HepG2 (cell line): ENCODE measurements around the gene RORC. TPM values are rescaled to one million over a fixed set of nuclear protein-coding genes. Genes with fewer than 3 reads are reported as not detected.

Experiments used
- ATAC-seq: fragments of 200-7000 bp; cut with Tn5 transposase; 3 replicates; pipeline ENCODE4 v1.9.1; 2020; ENCODE audit warnings: mild to moderate bottlenecking, moderate library complexity
- BruUV-seq: library from RNA; stranded (reverse); fragments of 400-500 nt; replicated peaks from 2 replicates; lab custom pipeline; 2021; lab: Mats Ljungman, UMichigan
- CTCF ChIA-PET: fragments of 300-600 bp; formaldehyde crosslinking; extraction: SDS; loops from one replicate; lab custom pipeline; 2021; ENCODE audit warnings: low total read pairs, inconsistent platforms, low intra/inter-chr PET ratio; lab: Yijun Ruan, JAX
- POLR2A ChIA-PET: fragments of 350-600 bp; sonication (Branson Sonifier 250); formaldehyde crosslinking; loops from one replicate; lab custom pipeline; 2020; ENCODE audit warnings: antibody characterized with exemption, inconsistent platforms; lab: Yijun Ruan, JAX
- DNase-seq: peaks from one replicate; pipeline ENCODE4 v3.0.0-alpha.2; 2015; ENCODE audit warnings: low spot score
- FAIRE-seq: peaks from 3 replicates; lab custom pipeline; 2011; peaks lifted over from hg19 to GRCh38; lab: Jason Lieb, UNC
- H2AFZ ChIP-seq: one replicate; pipeline ENCODE4 v1.6.1; 2011; ENCODE audit warnings: low read length, inconsistent platforms
- H3K27ac ChIP-seq: fragments of 300-600 bp; 3 replicates; pipeline ENCODE4 v1.8.0; 2011; ENCODE audit warnings: mixed run types, mild to moderate bottlenecking, mixed read lengths, low read length, inconsistent platforms; ENCODE audit not compliant: insufficient read depth; ENCODE audit errors: extremely low read length
- H3K27me3 ChIP-seq, 2 experiments: fragments of 200-600 bp in 1 of 2; 2 replicates in 1 of 2; 3 replicates in 1 of 2; pipeline versions ENCODE4 v1.6.0 to v1.8.0; 2011; ENCODE audit warnings: low read length in 2 of 2, mild to moderate bottlenecking in 2 of 2, moderate library complexity in 2 of 2, inconsistent platforms in 1 of 2; ENCODE audit not compliant: insufficient read depth in 2 of 2, control insufficient read depth in 1 of 2
- H3K36me3 ChIP-seq, 2 experiments: fragments of 200-600 bp in 1 of 2; replicated peaks in 1 of 2; 2 replicates in 1 of 2; 3 replicates in 1 of 2; pipeline versions ENCODE4 v1.5.1 to v1.8.0; 2011; ENCODE audit warnings: low read length in 2 of 2, inconsistent platforms in 1 of 2; ENCODE audit not compliant: insufficient read depth in 2 of 2, control insufficient read depth in 1 of 2
- H3K4me1 ChIP-seq: 2 replicates; pipeline ENCODE4 v1.5.1; 2012; ENCODE audit warnings: low read length, inconsistent platforms; ENCODE audit not compliant: insufficient read depth
- H3K4me2 ChIP-seq: 2 replicates; pipeline ENCODE4 v1.6.0; 2011; ENCODE audit warnings: low read depth, low read length, inconsistent platforms
- H3K4me3 ChIP-seq, 3 experiments: fragments of 200-600 bp in 1 of 3; sonication (generic), shearing (Covaris generic) in 1 of 3; replicated peaks in 1 of 3; 2 replicates each; pipeline ENCODE4 v1.5.1; 2011 to 2016; ENCODE audit warnings: low read length in 3 of 3, inconsistent platforms in 2 of 3, low read depth in 2 of 3, mild to moderate bottlenecking in 2 of 3, control low read depth in 1 of 3, mixed read lengths in 1 of 3; ENCODE audit not compliant: insufficient read depth in 1 of 3
- H3K79me2 ChIP-seq: one replicate; pipeline ENCODE4 v1.6.1; 2011; ENCODE audit warnings: low read length, inconsistent platforms; ENCODE audit not compliant: insufficient read depth
- H3K9ac ChIP-seq: 2 replicates; pipeline ENCODE4 v1.6.0; 2011; ENCODE audit warnings: mild to moderate bottlenecking, low read depth, low read length, inconsistent platforms; ENCODE audit not compliant: insufficient read depth
- H3K9me3 ChIP-seq: 2 replicates; pipeline ENCODE4 v1.5.1; 2012; ENCODE audit warnings: mild to moderate bottlenecking, low read length
- H4K20me1 ChIP-seq: 2 replicates; pipeline ENCODE4 v1.6.0; 2011; ENCODE audit warnings: inconsistent platforms, mild to moderate bottlenecking, low read length, moderate library complexity; ENCODE audit not compliant: insufficient read depth
- BRD4 ChIP-seq: sonication (generic); formaldehyde crosslinking; IDR thresholded peaks from 2 replicates; pipeline ENCODE4 v1.4.0; 2020; ENCODE audit warnings: missing genetic modification reagents
- HES4 ChIP-seq: sonication (generic); formaldehyde crosslinking; IDR thresholded peaks from 2 replicates; pipeline ENCODE4 v1.9.0; 2021; ENCODE audit warnings: mild to moderate bottlenecking, missing genetic modification reagents, borderline replicate concordance
- HNF4A ChIP-seq: sonication (generic); formaldehyde crosslinking; IDR thresholded peaks from 2 replicates; pipeline ENCODE4 v1.4.0; 2020; ENCODE audit warnings: missing genetic modification reagents
- MATR3 ChIP-seq: sonication (generic); formaldehyde crosslinking; IDR thresholded peaks from 2 replicates; pipeline ENCODE4 v1.4.0; 2020; ENCODE audit warnings: missing genetic modification reagents
- NR2F6 ChIP-seq, 2 experiments: IDR thresholded peaks; 2 replicates each; pipeline ENCODE4 v1.6.1; 2016; ENCODE audit warnings: antibody characterized with exemption in 1 of 2, mild to moderate bottlenecking in 1 of 2
- RAD21 ChIP-seq: fragments of 450-650 bp; formaldehyde crosslinking; IDR thresholded peaks from 2 replicates; pipeline ENCODE4 v1.5.0; 2020; ENCODE audit warnings: mild to moderate bottlenecking
- REPIN1 ChIP-seq: sonication (generic); formaldehyde crosslinking; IDR thresholded peaks from 2 replicates; pipeline ENCODE4 v1.8.0; 2022; ENCODE audit warnings: missing genetic modification reagents, low read depth, mild to moderate bottlenecking, borderline replicate concordance
- SNRNP70 ChIP-seq: fragments of 200-400 bp; formaldehyde crosslinking; IDR thresholded peaks from 2 replicates; pipeline ENCODE4 v1.6.1; 2017; ENCODE audit warnings: mild to moderate bottlenecking, low read depth, low read length, moderate library complexity
- STAG1 ChIP-seq: sonication (generic); formaldehyde crosslinking; IDR thresholded peaks from 2 replicates; pipeline ENCODE4 v1.4.0; 2020; ENCODE audit warnings: missing genetic modification reagents
- TOPORS ChIP-seq: sonication (generic); formaldehyde crosslinking; IDR thresholded peaks from 2 replicates; pipeline ENCODE4 v1.8.0; 2023; ENCODE audit warnings: mild to moderate bottlenecking, missing genetic modification reagents
- ZNF510 ChIP-seq: sonication (generic); formaldehyde crosslinking; IDR thresholded peaks from 2 replicates; pipeline ENCODE4 v1.4.0; 2020; ENCODE audit warnings: low read depth, mild to moderate bottlenecking, missing genetic modification reagents
- WGBS: methylation state at CpG from one replicate; pipeline ENCODE4 v1.1.6; 2017; ENCODE audit warnings: low lambda C conversion rate; 5-methylcytosine and 5-hydroxymethylcytosine counted together
- in situ Hi-C: cut with HindIII; loops from 2 replicates; pipeline ENCODE4 v1.10.0; 2017; ENCODE audit warnings: low pct_unique_long_range_greater_than_20kb; ENCODE audit not compliant: extremely low pct_ligation_motif_present
- intact Hi-C: fragments of 100-400 bp; cut with micrococcal nuclease; formaldehyde crosslinking; loops from one replicate; pipeline ENCODE4 v1.10.0; 2022; ENCODE audit not compliant: unreplicated experiment
- polyA plus RNA-seq, 8 experiments: library from polyadenylated mRNA; depleted of rRNA in 3 of 8; stranded (reverse) in 7 of 8; unstranded in 1 of 8; fragments of >200 nt; fragmentation: Illumina TruSeq in 4 of 8; extraction: Trizol in 4 of 8; gene quantifications; 2 replicates each; pipeline versions ENCODE4 v1.2.1 to v1.2.3, GENCODE V29; 2011 to 2016; ENCODE audit warnings: low read depth in 4 of 8, missing spikeins in 1 of 8, mixed read lengths in 1 of 8; ENCODE audit not compliant: insufficient read depth in 1 of 8
- total RNA-seq, 5 experiments: library from RNA; depleted of rRNA; stranded (reverse); fragments of >200 nt; fragmentation: Illumina TruSeq; extraction: Trizol; gene quantifications; 2 replicates each; pipeline ENCODE4 v1.2.3, GENCODE V29; 2016; ENCODE audit warnings: low read depth in 1 of 5
- TF ChIP-seq, protein P1 (sequence below): sonication (generic); formaldehyde crosslinking; IDR thresholded peaks from 2 replicates; pipeline ENCODE4 v1.8.0; 2022; ENCODE audit warnings: missing genetic modification reagents, mild to moderate bottlenecking, inconsistent platforms, borderline replicate concordance
- TF ChIP-seq, protein P2 (sequence below): sonication (generic); formaldehyde crosslinking; IDR thresholded peaks from one replicate; pipeline ENCODE4 v1.5.1; 2020; ENCODE audit warnings: mild to moderate bottlenecking, missing genetic modification reagents; ENCODE audit errors: not compliant biosample characterization

RORC gene
- total and polyA plus RNA-seq, 2 of the 13 experiments (the other 11 are each of a cell fraction or from before 2014, with no cell fraction given) = 2.5 to 6.5 TPM

DNA sequence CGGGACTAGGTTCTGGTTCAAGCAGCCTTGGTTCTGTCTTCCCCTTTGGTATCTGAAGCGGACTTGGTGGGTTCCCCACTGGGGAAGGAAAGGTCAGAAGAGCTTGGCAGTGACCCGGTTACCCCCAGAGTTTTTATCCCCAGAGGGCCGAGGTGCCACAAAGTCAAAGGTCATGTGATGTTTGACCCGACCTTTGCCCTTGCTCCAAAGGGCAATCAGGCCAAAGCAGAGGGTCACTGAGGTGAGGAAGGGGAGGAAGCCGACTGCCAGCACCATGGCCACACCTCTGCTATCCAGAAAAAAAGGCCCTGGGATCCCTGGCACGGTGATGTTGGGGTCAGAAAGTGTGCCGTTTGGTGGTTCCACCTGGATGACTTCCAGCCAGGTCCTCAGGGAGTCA is 30.8 kb downstream of the RORC start (continued):
- TF ChIP-seq, protein P1, sequence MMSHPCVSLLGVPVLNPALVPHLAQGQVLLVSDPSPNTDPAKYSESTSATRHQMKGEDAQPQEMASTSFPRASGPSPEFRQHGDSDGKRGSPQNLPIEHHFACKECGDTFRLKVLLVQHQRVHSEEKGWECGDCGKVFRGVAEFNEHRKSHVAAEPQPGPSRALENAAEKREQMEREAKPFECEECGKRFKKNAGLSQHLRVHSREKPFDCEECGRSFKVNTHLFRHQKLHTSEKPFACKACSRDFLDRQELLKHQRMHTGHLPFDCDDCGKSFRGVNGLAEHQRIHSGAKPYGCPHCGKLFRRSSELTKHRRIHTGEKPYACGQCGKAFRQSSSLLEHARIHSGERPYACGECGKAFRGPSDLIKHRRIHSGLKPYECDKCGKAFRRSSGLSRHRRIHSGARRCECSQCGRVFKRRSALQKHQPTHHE (CRISPR knock-in tag) = no peak
- TF ChIP-seq HNF4A = peak; percentile 16; the same call in 1 of the 2 replicates
- no peak for TF ChIP-seq SNRNP70
- TF ChIP-seq TOPORS (CRISPR knock-in tag) = no peak
- TF ChIP-seq NR2F6 (IDR thresholded peaks at IDR 0.05) = no peak
- TF ChIP-seq NR2F6 (CRISPR knock-in tag; IDR thresholded peaks at IDR 0.05) = peak; percentile 34; the same call in 1 of the 2 replicates

DNA sequence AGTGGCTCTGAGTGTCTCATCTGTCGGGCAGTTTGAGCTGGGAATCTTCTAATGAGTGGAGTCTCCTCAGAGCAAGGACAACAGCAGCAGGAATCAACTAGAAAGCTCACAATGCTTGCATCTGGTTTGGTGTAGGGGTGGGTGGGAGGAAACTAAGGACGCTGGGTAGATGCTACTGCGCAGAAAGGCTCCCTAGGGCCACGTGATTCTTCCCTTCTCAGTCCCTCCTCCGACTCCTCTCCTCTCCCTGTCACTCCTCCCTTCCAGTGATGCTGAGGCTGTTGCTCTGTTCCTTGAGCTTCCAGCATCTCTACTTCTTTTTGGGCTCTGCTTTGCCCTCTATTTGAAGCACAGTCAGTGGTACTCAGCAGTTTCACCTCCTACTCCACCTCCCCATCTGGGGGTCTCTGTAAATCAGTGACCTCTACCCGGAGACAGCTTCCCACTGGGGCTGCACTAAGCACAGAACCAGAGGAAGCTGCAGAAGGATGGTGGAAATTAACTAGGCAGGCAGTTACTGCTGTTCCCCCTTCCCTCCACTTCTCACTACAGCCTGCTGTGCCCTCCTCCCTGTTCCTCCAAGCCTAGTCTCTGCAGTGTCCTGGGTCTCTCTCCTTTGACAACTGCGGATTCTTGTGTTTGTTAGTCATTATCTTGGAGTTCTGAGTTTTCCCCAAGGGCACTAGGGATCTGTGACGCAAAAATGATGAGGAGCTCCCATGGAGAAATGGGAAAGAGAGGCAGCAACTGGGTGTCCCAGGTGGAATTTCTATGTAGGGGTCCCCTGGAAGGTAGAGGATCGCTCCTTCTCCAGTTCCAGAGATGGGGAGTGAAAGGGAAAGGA is 32.2 kb downstream of the RORC start:
- CTCF ChIA-PET = no interaction called here
- intact Hi-C loops = no loop called here

More for the DNA sequence above, 32.2 kb downstream of the RORC start:
- no TSS peak for BruUV-seq
- in situ Hi-C loops = no loop called here
- no peak overlapping the region for H3K4me2 ChIP-seq
- 57% methylated on average over 9 of the region's 9 CpGs for WGBS
- H4K20me1 ChIP-seq = no peaks in the 10 kb centered on the region
- H3K27me3 ChIP-seq = peaks cover 0 to 3% of the 10 kb centered on the region in 2 experiments; a peak in 2 of 5 replicates
- H3K9ac ChIP-seq = no peak overlapping the region
- ATAC-seq (no peak), DNase-seq (no peak), FAIRE-seq (no peak)
- H3K4me3 ChIP-seq = no peak overlapping the region
- H3K9me3 ChIP-seq = no peaks in the 10 kb centered on the region
- H2AFZ ChIP-seq = no peak overlapping the region
- POLR2A ChIA-PET = no interaction called here
- no peaks in the 10 kb centered on the region for H3K36me3 ChIP-seq
- H3K79me2 ChIP-seq = no peaks in the 10 kb centered on the region
- H3K27ac ChIP-seq = no peak overlapping the region
- no peaks in the 10 kb centered on the region for H3K4me1 ChIP-seq
- TF ChIP-seq, protein P2, sequence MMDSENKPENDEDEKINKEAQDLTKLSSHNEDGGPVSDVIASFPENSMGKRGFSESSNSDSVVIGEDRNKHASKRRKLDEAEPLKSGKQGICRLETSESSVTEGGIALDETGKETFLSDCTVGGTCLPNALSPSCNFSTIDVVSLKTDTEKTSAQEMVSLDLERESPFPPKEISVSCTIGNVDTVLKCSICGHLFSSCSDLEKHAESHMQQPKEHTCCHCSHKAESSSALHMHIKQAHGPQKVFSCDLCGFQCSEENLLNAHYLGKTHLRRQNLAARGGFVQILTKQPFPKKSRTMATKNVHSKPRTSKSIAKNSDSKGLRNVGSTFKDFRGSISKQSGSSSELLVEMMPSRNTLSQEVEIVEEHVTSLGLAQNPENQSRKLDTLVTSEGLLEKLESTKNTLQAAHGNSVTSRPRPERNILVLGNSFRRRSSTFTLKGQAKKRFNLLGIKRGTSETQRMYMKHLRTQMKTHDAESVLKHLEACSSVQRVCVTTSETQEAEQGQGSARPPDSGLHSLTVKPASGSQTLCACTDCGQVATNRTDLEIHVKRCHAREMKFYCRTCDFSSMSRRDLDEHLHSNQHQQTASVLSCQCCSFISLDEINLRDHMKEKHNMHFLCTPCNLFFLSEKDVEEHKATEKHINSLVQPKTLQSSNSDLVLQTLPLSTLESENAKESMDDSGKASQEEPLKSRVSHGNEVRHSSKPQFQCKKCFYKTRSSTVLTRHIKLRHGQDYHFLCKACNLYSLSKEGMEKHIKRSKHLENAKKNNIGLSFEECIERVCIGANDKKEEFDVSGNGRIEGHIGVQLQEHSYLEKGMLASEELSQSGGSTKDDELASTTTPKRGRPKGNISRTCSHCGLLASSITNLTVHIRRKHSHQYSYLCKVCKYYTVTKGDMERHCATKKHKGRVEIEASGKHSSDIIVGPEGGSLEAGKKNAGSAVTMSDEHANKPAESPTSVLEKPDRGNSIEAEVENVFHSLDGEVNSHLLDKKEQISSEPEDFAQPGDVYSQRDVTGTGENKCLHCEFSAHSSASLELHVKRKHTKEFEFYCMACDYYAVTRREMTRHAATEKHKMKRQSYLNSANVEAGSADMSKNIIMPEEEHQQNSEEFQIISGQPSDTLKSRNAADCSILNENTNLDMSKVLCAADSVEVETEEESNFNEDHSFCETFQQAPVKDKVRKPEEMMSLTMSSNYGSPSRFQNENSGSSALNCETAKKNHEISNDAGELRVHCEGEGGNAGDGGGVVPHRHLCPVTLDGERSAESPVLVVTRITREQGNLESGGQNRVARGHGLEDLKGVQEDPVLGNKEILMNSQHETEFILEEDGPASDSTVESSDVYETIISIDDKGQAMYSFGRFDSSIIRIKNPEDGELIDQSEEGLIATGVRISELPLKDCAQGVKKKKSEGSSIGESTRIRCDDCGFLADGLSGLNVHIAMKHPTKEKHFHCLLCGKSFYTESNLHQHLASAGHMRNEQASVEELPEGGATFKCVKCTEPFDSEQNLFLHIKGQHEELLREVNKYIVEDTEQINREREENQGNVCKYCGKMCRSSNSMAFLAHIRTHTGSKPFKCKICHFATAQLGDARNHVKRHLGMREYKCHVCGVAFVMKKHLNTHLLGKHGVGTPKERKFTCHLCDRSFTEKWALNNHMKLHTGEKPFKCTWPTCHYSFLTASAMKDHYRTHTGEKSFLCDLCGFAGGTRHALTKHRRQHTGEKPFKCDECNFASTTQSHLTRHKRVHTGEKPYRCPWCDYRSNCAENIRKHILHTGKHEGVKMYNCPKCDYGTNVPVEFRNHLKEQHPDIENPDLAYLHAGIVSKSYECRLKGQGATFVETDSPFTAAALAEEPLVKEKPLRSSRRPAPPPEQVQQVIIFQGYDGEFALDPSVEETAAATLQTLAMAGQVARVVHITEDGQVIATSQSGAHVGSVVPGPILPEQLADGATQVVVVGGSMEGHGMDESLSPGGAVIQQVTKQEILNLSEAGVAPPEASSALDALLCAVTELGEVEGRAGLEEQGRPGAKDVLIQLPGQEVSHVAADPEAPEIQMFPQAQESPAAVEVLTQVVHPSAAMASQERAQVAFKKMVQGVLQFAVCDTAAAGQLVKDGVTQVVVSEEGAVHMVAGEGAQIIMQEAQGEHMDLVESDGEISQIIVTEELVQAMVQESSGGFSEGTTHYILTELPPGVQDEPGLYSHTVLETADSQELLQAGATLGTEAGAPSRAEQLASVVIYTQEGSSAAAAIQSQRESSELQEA = no peak
- TF ChIP-seq RAD21 (CRISPR knock-in tag) = no peak
- TF ChIP-seq STAG1 (CRISPR knock-in tag) = no peak
- no peak for TF ChIP-seq HES4 (CRISPR knock-in tag)
- no peak for TF ChIP-seq BRD4 (CRISPR knock-in tag)
- TF ChIP-seq REPIN1 = no peak
- TF ChIP-seq MATR3 (CRISPR knock-in tag) = no peak
- no peak for TF ChIP-seq ZNF510 (CRISPR knock-in tag)
